Stimulated activated CD4-positive, alpha-beta T cell treated with anti-CD3 and anti-CD28 coated beads, Interleukin-15, amount 100 ng/mL, for 1 hour (primary cell): ENCODE measurements around the gene TFRC.
A peak's percentile ranks its signal among the peaks of the same experiment; 100 is the strongest.
"Not testable (repeated sequence)": the region's sequence is repeated elsewhere in the genome, so short reads cannot be mapped to it uniquely, and the experiment has no call there.

Source experiments
- DNase-seq, 2 donors: peaks; one replicate each; pipeline ENCODE4 v3.0.0-alpha.2; 2020; ENCODE audit warnings: low read depth in 1 of 2, low spot score in 1 of 2

The TFRC gene

DNA sequence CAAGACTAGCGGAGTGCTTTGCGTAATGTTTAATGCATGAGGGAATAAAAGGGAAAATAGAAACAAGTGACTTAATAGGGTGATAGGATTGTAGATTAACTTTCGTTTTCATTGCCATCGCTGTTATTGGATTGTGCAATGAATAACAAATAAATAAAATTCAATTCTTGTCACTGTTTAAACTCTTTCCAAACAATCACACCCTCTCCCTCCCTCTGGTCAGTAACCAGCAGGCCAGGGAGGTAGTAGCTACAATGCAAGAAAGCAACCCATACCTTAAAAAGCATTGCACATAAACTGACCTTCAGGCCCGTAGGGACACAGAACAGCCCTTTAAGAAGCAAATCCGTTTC is 705 bp upstream of the TFRC start:
- no peak for DNase-seq

DNA sequence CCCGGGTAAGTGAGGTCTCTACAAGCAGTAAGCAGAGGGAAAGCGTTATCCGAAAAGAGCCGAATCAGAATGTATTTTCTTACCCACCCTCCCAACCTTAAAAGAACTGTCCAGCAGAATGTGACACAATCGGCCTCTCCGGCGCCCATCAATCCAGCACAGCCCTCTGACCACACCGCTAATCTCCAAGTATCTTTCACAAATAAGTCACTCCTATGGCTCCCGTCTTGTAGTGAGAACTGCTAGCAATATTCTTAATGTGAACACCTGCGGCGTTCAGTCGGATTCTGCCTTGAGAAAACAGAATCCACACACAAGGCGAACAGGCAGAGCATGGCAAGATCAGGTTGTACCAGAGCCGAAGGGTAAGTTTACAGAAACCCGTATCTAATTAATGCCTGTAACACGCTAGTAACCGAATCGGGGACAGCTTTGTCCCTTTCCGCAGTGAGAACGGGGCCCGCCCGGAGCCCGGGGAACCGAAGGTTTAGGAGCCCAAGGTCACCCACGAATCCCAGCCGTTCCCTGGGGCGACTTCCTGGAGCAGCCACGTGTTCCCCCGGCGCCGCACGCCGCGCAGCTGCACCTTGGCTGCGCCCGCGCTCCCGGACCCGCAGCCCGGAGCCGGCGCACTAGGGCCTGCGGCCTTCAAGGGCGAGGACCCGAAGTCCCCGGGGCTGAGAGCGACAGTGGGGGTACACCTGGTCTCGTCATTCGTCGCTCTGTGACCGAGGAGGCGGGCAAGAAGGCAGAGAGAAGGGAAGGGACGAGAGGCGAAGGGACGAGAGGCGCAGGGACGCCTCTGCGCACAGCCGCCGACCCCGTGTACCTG is 672 bp downstream of the TFRC start:
- peak; percentile 15 to 42 for DNase-seq

DNA sequence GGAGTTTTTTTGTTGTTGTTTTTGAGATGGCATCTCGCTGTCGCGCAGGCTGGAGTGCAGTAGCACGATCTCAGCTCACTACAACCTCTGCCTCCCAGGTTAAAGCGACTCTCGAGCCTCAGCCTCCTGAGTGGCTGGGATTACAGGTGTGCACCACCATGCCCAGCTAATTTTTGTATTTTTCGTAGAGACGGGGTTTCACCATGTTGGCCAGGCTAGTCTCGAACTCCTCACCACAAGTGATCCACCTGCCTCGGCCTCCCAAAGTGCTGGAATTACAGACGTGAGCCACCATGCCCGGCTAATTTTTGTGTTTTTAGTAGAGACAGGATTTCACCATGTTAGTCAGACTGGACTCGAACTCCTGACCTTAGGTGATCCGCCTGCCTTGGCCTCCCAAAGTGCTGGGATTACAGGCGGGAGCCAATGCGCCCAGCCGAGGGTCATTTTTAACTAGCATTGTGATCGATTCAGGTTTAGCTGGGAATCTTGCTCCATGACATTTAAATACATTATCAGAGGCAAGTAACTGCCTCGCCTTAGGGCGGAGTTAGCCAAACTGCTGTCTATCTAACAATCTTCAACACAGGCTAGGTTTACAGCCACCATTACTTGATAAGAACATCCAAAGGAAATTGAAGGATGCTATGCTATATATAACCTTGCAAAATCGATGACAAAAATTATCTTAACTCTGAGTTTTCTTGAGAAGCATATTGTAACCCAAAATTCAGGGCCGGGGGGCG is 1.6 kb downstream of the TFRC start:
- not testable (repeated sequence) for DNase-seq

DNA sequence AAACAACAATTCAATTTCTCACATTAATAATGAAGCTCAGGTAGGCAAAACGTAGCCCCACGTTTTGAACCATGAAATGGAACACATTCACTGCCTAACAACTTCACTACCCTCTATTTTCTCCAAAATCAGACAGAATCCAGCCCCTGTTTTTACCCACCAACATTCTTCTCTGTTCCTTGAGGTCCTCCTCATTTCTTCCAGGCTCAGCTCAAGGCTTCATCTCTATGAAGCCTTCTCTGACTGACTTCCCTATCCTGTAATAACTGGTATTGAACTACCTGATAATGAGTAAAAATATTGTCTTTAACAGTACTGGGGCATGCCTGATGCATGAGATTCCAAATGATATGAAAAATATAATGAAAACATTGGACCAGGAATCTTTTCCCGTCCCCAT is 2.2 kb downstream of the TFRC start:
- no peak for DNase-seq

DNA sequence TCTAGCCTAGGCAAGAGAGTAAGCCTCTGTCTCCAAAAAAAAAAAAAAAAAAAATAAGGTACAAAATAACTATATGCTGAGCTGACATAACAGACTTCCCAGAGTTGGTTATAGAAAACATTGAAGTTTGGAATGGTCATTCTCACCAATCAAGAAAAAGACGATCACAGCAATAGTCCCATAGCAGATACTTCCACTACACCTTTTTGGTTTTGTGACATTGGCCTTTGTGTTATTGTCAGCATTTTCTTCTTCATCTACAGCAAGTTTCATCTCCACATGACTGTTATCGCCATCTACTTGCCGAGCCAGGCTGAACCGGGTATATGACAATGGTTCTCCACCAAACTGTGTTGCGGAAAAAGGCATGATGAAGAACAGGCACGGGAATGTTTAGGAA is 6.9 kb downstream of the TFRC start:
- no peak for DNase-seq

DNA sequence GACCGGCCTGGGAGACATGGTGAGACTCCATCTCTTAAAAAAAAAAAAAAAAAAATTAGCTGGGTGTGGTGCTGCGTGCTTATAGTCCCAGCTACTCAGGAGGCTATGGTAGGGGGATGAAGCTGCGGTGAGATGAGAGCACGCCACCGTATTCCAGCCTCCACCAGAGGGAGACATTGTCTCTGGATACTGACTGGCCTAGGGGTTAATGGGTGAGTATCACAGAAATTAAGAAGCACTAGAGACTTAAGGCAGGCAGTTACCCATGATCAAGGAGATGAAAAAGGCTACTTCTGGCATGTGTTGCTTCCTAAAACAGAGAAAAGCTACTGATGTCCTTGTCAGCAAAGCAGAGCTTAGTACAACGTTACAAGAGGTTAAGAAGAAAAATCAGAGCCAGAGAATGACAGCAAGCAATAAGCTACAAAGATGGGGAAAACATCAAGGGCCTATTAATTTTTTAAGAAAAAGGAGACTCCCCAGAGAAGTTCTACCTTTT is 8.6 kb downstream of the TFRC start:
- peak; percentile 30 to 46 for DNase-seq

DNA sequence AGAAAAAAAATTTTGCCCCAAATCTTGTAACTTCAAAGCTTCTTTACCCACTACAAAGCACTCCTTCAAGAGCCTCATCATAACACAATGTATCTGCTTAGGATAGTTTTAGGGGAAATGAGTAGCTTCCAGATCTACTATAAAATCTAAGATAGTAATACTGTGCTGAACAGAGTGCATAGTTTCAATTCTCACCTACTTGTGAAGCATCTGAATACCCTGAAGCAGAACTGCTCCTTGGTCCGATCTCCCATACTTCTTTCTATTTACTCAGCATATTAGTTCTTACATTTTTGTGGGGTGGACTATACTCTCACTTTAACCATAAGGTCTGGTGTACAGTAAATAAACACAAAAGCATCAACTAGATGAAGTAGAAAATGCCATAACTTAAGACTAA is 9.6 kb downstream of the TFRC start:
- DNase-seq = no peak

DNA sequence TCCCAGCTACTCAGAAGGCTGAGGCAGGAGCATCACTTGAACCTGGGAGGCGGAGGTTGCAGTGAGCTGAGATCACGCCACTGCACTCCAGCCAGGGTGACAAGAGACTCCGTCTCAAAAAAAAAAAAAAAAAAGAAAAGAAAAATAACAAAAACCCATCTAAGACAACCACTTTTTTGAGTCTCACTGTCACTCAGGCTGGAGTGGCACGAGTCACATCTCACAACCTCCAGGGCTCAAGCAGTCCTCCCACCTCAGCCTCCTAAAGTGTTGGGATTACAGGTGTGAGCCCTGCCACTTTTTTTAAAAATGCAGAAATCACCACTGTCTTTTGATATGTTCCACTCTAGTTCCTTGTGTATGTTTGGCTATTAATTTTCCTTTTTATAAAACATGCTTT is 13.1 kb downstream of the TFRC start:
- DNase-seq = not testable (repeated sequence)

DNA sequence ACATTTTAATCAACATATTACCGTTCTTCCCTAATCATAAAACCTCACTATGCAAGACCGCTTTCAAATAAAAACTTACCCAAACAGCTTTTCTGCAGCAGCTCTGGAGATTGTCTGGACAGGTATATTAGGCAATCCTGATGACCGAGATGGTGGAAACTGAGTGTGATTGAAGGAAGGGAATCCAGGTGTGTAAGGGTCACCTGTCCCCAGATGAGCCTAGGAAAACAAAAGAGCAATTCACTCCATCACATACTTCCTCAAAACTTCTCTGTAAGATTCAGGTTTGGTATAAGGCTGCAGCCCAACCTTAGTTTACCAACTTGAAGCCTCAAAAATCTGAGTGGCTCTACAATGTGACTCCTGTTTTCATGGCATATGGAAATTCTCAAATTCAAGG is 14.5 kb downstream of the TFRC start:
- DNase-seq = no peak

DNA sequence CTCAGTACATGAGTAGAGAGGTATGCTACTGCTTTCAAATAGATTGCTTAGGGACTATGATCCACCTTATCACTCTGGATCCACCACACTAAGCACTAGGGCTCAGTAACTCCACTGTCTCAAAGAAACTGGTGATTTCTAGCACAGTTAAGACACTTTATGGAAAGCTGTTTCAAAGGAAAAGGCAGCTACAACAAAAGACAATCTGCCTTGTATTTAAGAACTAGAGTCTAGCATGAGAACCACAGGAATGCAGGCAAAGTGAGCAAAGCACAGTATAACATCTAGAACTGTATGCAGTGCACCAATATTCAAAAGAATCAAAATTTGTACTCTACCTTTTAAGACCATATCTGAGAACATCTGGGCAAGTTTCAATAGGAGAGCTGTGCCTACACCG is 17.9 kb downstream of the TFRC start:
- no peak for DNase-seq

DNA sequence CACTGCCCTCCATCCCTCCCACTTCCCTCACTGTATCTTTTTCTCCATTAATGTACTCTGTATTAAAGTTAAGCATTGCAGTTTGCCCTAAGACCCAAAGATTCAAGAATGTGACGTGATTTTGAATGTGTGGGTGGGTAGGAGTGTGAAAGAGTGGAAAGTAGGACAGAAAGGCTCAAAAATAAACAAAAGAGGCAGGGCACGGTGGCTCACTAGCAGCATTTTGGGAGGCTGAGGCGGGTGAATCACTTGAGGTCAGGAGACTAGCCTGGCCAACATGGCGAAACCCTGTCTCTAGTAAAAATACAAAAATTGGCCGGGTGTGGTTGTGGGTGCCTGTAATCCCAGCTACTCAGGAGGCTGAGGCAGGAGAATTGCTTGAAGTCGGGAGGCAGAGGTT is 18.4 kb downstream of the TFRC start:
- no peak for DNase-seq

DNA sequence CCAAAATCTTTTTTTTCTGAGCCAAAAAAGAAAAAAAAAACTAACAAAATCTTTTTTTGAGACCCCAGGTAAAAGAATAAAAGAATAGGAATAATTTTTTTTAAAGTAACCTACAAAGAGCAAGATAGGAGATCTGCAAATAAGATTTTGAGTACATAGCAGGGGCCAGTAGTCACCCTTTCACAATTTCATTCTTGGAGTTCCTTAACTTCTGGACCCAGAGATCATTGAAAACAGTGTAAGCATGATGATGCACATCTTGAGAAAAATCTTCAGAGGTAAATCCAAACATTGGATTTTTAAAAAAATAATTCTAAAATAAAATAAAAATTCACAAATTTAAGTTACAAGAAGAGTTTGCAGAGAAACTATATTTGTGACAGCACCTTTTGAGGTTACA is 18.8 kb downstream of the TFRC start:
- no peak for DNase-seq

DNA sequence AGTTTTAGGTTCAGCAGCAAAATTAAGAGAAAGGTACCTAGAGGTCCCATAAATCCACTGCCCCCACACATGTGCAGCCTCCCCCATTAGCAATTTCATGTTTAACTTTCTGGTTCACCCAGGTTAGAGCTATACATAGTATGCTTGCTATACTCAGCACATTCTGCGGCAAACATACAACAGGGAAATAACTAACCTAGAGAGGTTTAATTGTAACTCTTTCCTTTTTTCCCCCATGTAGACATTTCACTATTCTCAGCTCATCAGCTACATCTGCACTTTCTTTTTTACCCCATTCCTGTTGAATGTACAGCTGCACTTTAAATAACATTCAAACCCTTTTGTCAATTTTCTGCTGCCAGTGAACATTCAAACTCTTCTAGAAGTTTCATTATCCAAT is 21.1 kb downstream of the TFRC start:
- DNase-seq = no peak

DNA sequence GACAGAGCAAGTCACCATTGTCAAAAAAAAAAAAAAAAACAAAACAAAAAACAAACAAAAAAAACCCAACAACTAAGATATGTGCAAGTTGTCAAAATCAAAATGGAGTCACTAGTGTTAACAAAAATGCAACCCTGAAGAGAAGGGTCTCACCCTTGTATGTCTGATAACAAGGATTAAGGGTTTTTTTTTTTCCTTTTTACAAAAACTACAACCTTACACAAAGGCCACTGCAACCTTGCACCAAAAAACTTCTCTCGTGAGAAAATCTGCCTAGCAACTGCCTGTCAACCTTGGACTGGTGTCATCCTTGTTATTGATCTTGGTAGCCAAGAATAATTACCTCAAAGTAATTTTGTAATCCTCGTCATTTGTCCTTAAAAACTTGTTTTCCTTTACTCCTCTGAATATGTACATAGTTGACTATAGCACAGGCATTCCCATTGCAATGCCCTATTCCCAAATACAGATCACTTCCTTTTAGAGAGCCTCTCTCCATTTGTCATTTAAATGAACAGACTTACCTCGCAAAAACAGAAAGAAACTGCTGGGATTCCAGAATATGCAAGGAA is 24.0 kb downstream of the TFRC start:
- no peak for DNase-seq

DNA sequence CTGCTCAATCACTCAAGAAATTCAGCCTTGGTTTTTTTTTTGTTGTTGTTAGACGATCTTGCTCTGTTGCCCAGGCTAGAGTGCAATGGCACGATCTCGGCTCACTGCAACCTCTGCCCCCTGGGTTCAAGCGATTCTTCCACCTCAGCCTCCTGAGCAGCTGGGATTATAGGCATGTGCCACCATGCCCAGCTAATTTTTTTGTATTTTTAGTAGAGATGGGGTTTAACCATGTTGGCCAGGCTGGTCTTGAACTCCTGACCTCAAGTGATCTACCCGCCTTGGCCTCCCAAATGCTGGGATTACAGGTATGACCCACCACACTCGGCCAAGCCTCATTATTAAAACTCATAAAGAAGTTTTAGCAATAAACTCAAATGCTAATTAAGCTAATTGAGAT is 25.5 kb downstream of the TFRC start:
- DNase-seq = not testable (repeated sequence)

DNA sequence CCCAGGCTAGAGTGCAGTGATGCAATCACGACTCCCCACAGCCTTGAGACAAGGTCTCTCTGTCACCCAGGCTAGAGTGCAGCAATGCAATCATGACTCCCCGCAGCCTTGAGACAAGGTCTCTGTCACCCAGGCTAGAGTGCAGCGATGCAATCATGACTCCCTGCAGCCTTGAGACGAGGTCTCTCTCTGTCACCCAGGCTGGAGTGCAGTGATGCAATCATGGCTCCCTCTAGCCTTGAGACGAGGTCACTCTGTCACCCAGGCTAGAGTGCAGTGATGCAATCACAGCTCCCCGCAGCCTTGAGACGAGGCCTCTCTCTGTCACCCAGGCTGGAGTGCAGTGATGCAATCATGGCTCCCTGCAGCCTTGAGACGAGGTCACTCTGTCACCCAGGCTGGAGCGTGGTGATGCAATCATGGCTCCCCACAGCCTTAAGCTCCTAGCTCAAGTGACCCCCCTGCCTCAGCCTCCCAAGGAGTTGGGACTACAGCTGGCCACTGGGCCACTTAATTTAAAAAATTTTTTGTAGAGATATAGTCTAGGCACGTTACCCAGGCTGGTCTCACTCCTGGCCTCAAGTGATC is 26.1 kb downstream of the TFRC start:
- no peak for DNase-seq

DNA sequence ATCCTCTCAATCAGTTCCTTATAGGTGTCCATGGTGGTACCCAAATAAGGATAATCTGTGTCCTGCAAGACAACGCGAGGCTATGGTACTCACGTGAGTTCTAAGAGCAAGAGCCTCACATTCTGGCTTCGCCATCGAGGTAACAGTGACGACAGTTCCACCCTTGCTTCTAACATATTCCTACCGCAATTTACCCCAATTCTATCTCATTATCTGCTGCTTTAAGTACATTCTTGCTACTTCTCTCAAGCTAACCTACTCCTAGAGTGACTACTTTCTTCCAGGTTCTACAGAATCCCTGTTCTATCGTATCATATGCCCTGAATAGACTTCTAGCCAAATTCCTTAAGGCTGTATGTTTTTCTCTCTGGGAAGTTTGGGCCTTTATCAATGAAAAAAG is 26.6 kb downstream of the TFRC start:
- no peak for DNase-seq

DNA sequence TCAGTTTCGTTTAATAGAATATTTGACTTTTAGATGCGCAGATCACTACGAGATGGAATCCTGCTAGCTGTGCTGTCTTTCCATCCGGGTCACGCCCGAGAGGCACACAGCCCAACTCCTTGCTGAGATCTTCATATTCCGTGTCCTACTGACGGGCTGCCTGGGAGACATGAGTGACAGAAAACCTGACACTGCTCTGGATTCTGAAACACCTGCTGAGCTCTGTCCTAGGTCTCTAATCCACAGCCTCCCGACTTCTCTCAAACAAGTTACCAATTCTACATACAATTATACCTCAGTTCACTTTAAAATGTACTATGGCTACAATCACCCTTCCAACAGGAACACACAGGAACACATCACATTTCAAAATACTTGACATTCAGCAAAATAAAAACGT is 27.2 kb downstream of the TFRC start:
- no peak for DNase-seq

DNA sequence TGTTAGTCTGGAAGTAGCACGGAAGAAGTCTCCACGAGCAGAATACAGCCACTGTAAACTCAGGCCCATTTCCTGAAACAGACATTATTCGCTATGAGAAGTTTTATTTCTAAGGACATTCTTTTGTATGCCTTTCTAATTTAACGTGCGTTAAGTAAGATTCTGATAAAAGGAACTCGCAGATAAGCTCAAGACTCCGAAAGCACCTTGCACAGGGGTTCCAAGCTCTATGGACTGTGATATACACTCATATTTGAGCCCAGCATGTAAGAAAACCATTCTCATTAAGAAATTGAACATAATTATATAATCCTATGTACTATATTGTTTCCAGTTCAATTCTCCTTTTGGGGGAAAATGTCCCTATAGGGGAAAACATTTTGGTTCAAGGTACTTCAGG is 28.4 kb downstream of the TFRC start:
- no peak for DNase-seq

DNA sequence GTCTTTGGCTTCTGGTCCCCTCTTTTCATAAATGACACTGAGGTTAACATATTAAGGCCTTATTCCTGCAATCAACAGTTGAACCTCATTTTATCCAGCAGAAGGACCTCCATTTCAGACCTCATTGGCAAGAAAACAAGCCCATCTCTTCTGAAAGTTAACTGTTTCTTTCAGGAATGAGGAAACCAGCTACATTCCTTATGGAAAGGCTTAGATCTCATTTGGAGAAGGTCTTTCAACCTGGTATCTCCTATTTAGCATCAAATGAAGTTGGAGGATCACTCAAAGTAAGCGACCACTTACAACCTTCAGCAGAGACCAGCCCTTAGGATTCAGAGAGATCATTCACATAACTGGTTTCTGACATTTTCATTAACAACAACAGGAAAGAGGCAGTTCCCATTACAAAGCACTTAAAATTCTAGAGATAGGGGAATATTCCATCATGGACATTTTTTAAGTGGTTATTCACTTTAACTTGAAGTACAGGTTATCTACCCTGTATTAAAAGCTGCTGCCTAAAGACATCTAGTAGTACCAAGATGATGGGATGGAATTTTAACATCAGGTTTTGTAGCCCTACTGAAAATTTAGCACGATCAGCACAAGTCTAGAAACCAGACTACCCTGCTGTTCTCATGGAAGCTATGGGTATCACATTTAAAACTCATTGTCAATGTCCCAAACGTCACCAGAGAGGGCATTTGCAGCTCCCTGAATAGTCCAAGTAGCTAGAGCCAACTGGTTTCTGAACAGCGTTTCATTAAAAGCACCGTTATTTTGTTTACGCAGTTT is 30.4 kb downstream of the TFRC start:
- no peak for DNase-seq

DNA sequence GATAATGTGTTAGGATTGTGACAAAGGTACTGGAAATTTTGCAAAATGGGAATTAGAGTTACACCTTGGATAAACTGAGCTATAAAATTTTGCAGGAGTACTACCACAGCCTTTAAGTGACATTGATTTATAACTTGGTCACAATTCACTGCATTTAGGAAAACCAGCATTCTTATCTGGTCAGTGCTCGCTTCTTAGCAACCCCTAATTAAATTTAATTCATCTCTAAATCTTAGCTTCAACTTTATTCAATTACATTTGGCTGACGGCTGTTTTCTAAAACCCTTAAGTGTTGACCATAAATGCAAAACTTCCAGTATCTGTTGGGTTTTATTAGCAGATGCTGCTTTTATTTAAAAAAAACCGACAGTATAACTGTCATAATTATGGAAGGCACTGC is 31.3 kb downstream of the TFRC start:
- no peak for DNase-seq
